Upper lobe of left lung (tissue), 6 donors: ENCODE results near the gene GNG7. TPM values are rescaled to one million over a fixed set of nuclear protein-coding genes. Genes with fewer than 3 reads are reported as not detected.
"Not testable (repeated sequence)": the region's sequence is repeated elsewhere in the genome, so short reads cannot be mapped to it uniquely, and the experiment has no call there.

ENCODE experiments used
- ATAC-seq, 2 donors: fragments of 200-7000 bp; cut with Tn5 transposase; one replicate each; pipeline ENCODE4 v1.9.1; 2022; ENCODE audit warnings: mild to moderate bottlenecking in 2 of 2, moderate library complexity in 2 of 2; ENCODE audit not compliant: low FRiP score in 2 of 2
- DNase-seq, 2 donors: peaks; one replicate each; pipeline ENCODE4 v3.0.0-alpha.2; 2019 to 2020
- H3K27ac ChIP-seq, 4 donors: fragments of 200-600 bp; sonication (generic); one replicate each; pipeline ENCODE4 v1.5.1; 2016 to 2019
- H3K27me3 ChIP-seq, 4 donors: fragments of 200-600 bp; sonication (generic); one replicate each; pipeline ENCODE4 v1.5.1; 2017 to 2019
- H3K36me3 ChIP-seq, 4 donors: fragments of 200-600 bp; sonication (generic); one replicate each; pipeline ENCODE4 v1.5.1; 2016 to 2019
- H3K4me1 ChIP-seq, 4 donors: fragments of 200-600 bp; sonication (generic); one replicate each; pipeline ENCODE4 v1.5.1; 2018 to 2019
- H3K4me3 ChIP-seq, 4 donors: fragments of 200-600 bp; sonication (generic); one replicate each; pipeline ENCODE4 v1.5.1; 2017 to 2019; ENCODE audit warnings: mild to moderate bottlenecking in 2 of 4, moderate library complexity in 1 of 4
- H3K9me3 ChIP-seq, 4 donors: fragments of 200-600 bp; sonication (generic); one replicate each; pipeline ENCODE4 v1.5.1; 2018 to 2019
- CTCF ChIP-seq, 6 experiments: fragments of 450-650 bp in 4 of 6; fragments of 200-600 bp in 2 of 6; sonication (generic) in 2 of 6; IDR thresholded peaks; one replicate each; pipeline ENCODE4 v1.5.1; 2016 to 2019; ENCODE audit warnings: antibody characterized with exemption in 6 of 6
- EP300 ChIP-seq, 4 donors: sonication (generic); formaldehyde crosslinking; IDR thresholded peaks; one replicate each; pipeline ENCODE4 v1.5.1; 2017; ENCODE audit warnings: antibody characterized with exemption in 4 of 4, control low read depth in 2 of 4
- POLR2A ChIP-seq, 4 donors: fragments of 450-650 bp; IDR thresholded peaks; one replicate each; pipeline ENCODE4 v1.5.1; 2016 to 2017; ENCODE audit warnings: antibody characterized with exemption in 4 of 4, mild to moderate bottlenecking in 2 of 4
- POLR2AphosphoS5 ChIP-seq, 2 donors: sonication (generic); formaldehyde crosslinking; IDR thresholded peaks; one replicate each; pipeline ENCODE4 v1.5.1; 2017; ENCODE audit warnings: antibody characterized with exemption in 2 of 2
- WGBS, 2 donors: methylation state at CpG; one replicate each; pipeline ENCODE4 v1.1.5; 2017 to 2018; 5-methylcytosine and 5-hydroxymethylcytosine counted together
- total RNA-seq, 6 donors: library from RNA; depleted of rRNA in 4 of 6; stranded (reverse); fragments of >200 nt in 4 of 6; gene quantifications; one replicate each; pipeline versions ENCODE4 v1.1.0 to v1.2.1, GENCODE V29; 2016 to 2021
- donor health status: DM: no; HTN: no; CAD: no; lungs with moderate emphysema.
- donor health status: DM: no; HTN: yes; CAD: no; lungs with severe emphysema.

The GNG7 gene
- total RNA-seq, 6 donors from 2014 or later: 3.5 to 7.7 (median 7.1) TPM

- no peak overlapping the region for H3K4me3 ChIP-seq
- DNase-seq (no peak), ATAC-seq (no peak)
- WGBS, 2 donors: 44 to 45% methylated on average over 2 of the region's 2 CpGs
- no peaks in the 10 kb centered on the region for H3K9me3 ChIP-seq
- TF ChIP-seq POLR2AphosphoS5 (IDR thresholded peaks at IDR 0.05) (no peak), EP300 (IDR thresholded peaks at IDR 0.05) (no peak), CTCF (IDR thresholded peaks at IDR 0.05) (no peak), POLR2A (IDR thresholded peaks at IDR 0.05) (no peak)
- H3K4me1 ChIP-seq: peaks cover 12 to 18% (median 13%) of the 10 kb centered on the region in 4 donors
- no peaks in the 10 kb centered on the region for H3K27me3 ChIP-seq
- no peaks in the 10 kb centered on the region for H3K36me3 ChIP-seq
- no peak overlapping the region for H3K27ac ChIP-seq
Observed at GRCh38 chr19:2533072-2533425, 169.4 kb downstream of the GNG7 start.

GRCh38 chr19:2532252-2533071 is 170.0 kb downstream of the GNG7 start:
- DNase-seq (no peak), ATAC-seq (no peak)
- no peak overlapping the region for H3K4me3 ChIP-seq
- H3K36me3 ChIP-seq: no peaks in the 10 kb centered on the region
- no peaks in the 10 kb centered on the region for H3K9me3 ChIP-seq
- no peaks in the 10 kb centered on the region for H3K27me3 ChIP-seq
- WGBS, 2 donors: 80 to 83% methylated on average over 7 of the region's 7 CpGs
- peaks cover 12 to 18% (median 13%) of the 10 kb centered on the region in 4 donors for H3K4me1 ChIP-seq
- peak overlapping the region in 1 of 4 donors; percentile 60 for H3K27ac ChIP-seq
- no peak for TF ChIP-seq CTCF (IDR thresholded peaks at IDR 0.05)
- TF ChIP-seq POLR2AphosphoS5 (IDR thresholded peaks at IDR 0.05): peak in 1 of 2 donors; percentile 40
- TF ChIP-seq POLR2A (IDR thresholded peaks at IDR 0.05): no peak
- peak in 2 of 4 donors; percentile 30 to 53 for TF ChIP-seq EP300 (IDR thresholded peaks at IDR 0.05)

- not testable (repeated sequence) for H3K36me3 ChIP-seq, ATAC-seq, H3K4me3 ChIP-seq, H3K27me3 ChIP-seq, H3K9me3 ChIP-seq
- 83 to 90% methylated on average over 10 of the region's 10 CpGs for WGBS, 2 donors
- Histone ChIP-seq H3K27ac (peak overlapping the region in 2 of 4 donors; percentile 27 to 35), H3K4me1 (peaks cover 12 to 18% (median 13%) of the 10 kb centered on the region in 4 donors)
- DNase-seq: peak in 1 of 2 donors; percentile 45
Observed at GRCh38 chr19:2529942-2530341, 172.6 kb downstream of the GNG7 start.

- Histone ChIP-seq H3K36me3 (no peaks in the 10 kb centered on the region), H3K27ac (peak overlapping the region in 3 of 4 donors; percentile 26 to 35 (median 27)), H3K9me3 (no peaks in the 10 kb centered on the region), H3K27me3 (no peaks in the 10 kb centered on the region), H3K4me3 (no peak overlapping the region), H3K4me1 (peaks cover 12 to 18% (median 13%) of the 10 kb centered on the region in 4 donors)
- peak in 1 of 2 donors; percentile 79 for DNase-seq
- TF ChIP-seq CTCF (IDR thresholded peaks at IDR 0.05): no peak
- no peak for TF ChIP-seq POLR2A (IDR thresholded peaks at IDR 0.05)
- peak; percentile 50 to 56 for TF ChIP-seq POLR2AphosphoS5 (IDR thresholded peaks at IDR 0.05)
- TF ChIP-seq EP300 (IDR thresholded peaks at IDR 0.05): peak in 2 of 4 donors; percentile 9 to 83
- peak; percentile 59 to 68 for ATAC-seq
- WGBS, 2 donors: 81 to 91% methylated on average over 7 to 9 of the region's 9 CpGs
Observed at GRCh38 chr19:2529473-2529918, 173.0 kb downstream of the GNG7 start.

- DNase-seq (peak; percentile 49 to 80), ATAC-seq (peak in 1 of 2 donors; percentile 75)
- no peaks in the 10 kb centered on the region for H3K9me3 ChIP-seq
- TF ChIP-seq POLR2A (IDR thresholded peaks at IDR 0.05) (no peak), POLR2AphosphoS5 (IDR thresholded peaks at IDR 0.05) (peak; percentile 59 to 69), CTCF (IDR thresholded peaks at IDR 0.05) (no peak), EP300 (IDR thresholded peaks at IDR 0.05) (peak in 2 of 4 donors; percentile 55 to 87)
- 41 to 59% methylated on average over 4 to 7 of the region's 8 CpGs for WGBS, 2 donors
- H3K4me3 ChIP-seq: no peak overlapping the region
- H3K4me1 ChIP-seq: peaks cover 12 to 14% (median 13%) of the 10 kb centered on the region in 4 donors
- peak overlapping the region in 3 of 4 donors; percentile 27 to 35 (median 35) for H3K27ac ChIP-seq
- no peaks in the 10 kb centered on the region for H3K27me3 ChIP-seq
- no peaks in the 10 kb centered on the region for H3K36me3 ChIP-seq
Observed at GRCh38 chr19:2528675-2529101, 173.8 kb downstream of the GNG7 start.
